NCI-H345 treated with DMSO at 0.1 percent for 48 hours (cell line): ENCODE results near the gene PTPRK.

Source experiments
- DNase-seq: peaks from one replicate; lab custom pipeline; 2025; ENCODE audit not compliant: unreplicated experiment; lab: John Stamatoyannopoulos, UW

Gene PTPRK

GRCh38 chr6:128305228-128305627 lies 215.2 kb downstream of the PTPRK start:
- DNase-seq = no peak

- DNase-seq = no peak
Observed at GRCh38 chr6:128303870-128304269, 216.5 kb downstream of the PTPRK start.

DNA sequence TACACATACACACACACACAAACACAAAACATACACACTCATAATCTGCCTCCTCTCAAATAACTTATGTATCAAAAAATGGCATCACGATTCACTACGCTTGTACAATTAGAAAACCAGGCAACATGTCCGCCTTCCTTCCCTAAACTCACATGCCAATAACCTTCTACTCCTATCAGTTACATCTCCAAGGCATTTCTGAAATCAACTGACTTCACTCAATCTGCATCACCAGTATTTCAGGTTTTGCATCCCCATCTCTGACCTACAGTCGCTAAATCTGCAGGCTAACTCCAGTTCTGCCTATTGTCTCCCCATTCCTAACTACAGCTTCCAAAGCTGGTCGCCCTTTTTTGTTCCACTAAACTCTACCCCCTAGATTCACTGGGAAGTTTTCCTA lies 217.5 kb downstream of the PTPRK start:
- no peak for DNase-seq

- DNase-seq = no peak
Observed at GRCh38 chr6:128295670-128296069, 224.7 kb downstream of the PTPRK start.

DNA sequence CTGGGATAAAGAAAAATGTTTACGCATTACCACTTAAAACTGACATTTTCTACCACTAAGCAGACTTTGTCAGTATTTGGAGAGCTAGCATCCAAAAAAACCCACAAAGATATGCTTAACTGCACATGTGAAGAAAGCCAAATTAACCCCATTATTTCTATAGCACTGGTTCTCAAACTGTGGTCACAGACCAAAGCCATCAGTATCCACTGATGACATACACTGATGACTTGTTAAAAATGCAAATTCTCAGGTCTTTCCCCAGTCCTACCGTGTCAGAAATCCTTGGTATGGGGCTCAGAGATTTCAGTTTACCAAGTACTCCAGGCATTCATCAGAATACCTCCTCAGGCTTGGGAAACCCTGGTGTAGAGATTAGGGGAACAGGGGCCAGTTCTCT lies 230.2 kb downstream of the PTPRK start:
- DNase-seq = no peak

- DNase-seq = no peak
Observed at GRCh38 chr6:128284128-128284527, 236.3 kb downstream of the PTPRK start.

- no peak for DNase-seq
Observed at GRCh38 chr6:128282961-128283360, 237.4 kb downstream of the PTPRK start.

GRCh38 chr6:128280960-128281359 lies 239.4 kb downstream of the PTPRK start:
- DNase-seq = no peak

GRCh38 chr6:128280066-128280465 lies 240.3 kb downstream of the PTPRK start:
- DNase-seq = no peak

DNA sequence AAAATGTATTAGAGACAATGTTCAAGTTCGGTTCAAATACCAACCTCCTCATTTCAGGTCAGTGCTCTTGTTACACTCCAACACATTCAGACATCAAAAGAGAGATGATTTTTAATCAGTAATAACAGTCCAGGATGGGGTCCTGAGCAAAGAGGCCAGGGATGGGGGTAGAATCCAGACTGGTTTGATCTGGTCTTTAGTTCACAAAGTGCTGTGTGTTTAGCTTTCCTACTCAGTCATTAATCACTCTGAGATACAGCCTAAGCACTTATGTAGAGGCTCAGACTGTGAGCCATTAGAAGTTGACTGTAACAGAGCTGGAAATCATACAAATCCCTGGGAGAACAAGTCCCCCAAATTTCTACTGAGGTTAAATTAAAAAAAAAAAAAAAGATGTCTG lies 241.6 kb downstream of the PTPRK start:
- DNase-seq = no peak

DNA sequence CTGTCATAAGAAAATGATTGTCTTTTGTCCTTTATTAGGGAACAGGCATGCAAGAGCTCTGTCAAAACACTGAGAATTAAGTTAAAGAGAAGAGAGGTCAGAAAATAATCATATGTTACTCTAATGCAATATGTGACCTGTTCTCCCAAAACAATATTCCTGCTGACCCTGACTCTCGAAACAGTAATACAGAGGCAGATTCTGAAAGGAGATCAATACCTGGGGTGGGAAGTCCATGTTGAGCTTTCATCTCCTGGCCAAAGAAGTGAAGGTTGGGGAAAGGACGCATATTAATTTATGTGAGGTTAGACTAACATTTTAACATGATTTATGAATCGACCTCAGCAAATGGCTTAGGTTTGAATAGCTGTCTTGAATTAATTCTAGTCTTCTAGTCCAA lies 243.0 kb downstream of the PTPRK start:
- DNase-seq = no peak

DNA sequence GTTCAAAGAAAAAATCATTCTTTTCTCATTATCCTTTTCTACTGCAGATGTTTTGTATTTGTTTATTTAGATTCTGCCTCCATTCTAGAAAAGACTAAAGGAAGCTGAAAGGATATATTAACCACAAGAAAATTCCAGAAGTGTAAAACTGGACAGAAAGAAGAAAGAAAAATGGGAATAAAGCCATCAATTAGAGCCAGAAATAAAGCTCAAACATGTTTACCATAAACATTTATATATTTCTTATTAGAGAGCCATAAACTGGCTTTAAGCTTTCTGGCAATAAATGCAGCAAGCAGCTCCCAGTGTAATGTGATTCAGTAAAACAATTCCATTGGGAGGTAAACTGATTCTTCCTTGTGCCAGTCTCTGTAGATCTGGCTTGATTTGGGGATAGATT lies 244.1 kb downstream of the PTPRK start:
- DNase-seq = no peak

GRCh38 chr6:128275681-128276080 lies 244.7 kb downstream of the PTPRK start:
- no peak for DNase-seq

GRCh38 chr6:128275030-128275429 lies 245.4 kb downstream of the PTPRK start:
- no peak for DNase-seq

- DNase-seq = no peak
Observed at GRCh38 chr6:128271527-128271926, 248.9 kb downstream of the PTPRK start.

DNA sequence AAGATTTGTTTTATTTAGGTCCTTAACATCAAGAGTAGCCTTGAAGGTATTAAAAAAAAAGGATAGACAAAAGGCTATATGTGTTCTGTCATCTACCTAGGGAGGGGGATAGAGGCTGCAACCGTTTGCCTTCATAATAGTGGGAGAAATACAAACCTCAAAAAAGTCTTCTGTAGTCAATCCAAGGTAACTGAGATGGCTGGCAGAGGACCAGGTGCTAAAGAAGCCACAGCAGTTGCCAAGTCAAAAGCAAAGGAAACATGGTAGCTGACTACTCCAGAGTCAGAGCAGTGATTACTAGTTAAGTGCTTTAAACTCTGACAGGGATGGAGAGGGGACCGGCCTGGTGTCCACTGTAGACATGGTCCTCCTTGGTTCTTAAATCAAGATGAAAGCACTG lies 249.4 kb downstream of the PTPRK start:
- DNase-seq = no peak

DNA sequence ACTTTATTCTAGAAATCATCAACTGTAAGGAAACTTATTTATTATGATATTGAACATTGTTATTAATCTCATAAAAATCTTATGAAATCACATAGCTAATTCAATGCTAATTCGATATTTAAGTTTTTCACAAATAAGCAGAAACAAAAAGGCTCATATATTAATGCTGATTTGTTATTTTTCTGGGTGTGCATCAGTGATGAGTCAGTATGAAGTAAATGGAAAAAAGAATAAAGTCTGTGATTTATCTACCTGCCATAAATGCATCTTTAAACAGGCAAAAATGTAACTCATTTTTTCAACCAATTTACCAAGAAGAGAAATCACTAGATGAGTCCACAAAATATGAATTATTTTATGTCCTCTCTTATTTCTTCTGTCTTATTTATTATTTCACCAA lies 253.5 kb downstream of the PTPRK start:
- DNase-seq = no peak

DNA sequence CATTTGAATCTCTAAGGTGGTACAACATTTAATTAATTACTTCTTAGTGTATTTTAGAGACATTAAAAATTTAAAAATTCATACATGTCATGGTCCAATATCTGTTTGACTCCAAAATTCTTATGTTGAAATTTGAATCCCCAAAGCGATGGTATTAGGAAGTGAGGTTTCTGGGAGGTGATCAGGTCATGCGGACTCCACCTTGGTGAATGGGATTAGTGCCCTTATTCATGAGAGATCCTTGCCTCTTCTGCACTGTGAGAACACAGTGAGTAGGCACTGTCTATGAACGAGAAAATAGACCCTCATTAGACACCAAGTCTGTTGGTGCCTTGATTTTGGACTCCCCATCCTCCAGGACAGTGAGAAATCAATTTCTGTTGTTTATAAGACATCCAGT lies 254.7 kb downstream of the PTPRK start:
- no peak for DNase-seq

DNA sequence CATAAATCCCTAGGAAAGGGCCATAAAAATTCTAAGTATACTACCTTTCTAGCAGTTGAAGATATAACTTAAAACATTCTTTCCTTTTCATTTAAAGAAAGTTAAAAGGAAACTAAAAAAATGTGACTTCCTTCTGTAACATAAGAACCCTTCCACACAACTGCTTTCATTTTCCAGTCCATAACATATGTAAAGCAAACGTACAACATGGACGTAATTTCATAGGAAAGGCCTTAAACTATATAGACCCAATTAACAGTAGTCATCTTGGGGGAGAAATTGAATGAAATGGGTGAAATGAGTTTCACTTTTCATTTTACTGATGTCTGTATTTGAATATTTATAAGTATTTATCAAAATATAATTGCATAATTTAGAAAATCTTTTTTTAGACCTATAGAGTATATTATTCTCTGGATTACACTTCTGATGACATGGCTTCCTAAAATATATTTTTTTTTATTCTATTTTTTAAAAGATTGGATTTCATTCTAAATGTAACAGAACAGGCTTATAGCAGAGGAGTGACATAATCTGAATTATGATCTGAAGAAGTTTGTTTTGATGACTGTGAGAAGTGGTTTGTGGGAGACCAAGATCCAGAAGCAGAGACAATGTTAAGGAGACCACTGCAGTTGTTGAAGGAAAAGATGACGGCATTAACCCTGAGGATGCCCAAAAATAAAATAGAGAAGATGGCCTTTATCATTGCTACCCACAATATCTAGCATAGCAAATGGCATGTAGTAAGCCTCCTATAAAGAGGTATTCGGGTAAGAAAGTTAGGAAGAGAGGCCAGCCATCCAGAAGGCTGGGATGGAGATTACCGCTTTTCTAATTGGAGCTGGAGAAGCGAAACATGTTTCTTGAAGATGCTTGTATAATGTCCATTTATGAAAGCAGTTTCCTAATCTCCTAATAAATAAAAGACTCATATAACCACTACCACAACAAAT lies 260.4 kb downstream of the PTPRK start:
- no peak for DNase-seq

GRCh38 chr6:128259029-128259724 lies 261.2 kb downstream of the PTPRK start:
- no peak for DNase-seq

DNA sequence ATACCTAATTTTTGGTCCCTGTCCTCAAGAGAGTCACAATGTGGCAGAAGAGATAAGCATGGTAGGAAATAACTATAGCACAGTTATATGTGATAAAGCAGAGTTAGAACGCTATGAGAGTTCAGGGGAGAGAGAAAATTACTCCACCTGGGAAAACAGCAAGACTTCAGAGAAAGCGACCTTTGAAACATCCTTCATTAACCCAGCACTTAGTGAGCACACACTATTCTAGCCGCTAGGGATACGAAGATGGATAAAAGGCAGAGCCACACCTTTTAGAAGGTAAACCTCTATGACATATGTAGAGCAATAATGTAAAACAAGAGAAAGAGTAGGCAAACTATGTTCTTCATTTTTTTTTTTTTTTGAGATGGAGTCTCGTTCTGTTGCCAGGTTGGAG lies 264.3 kb downstream of the PTPRK start:
- DNase-seq = no peak
